Measurements from ENCODE around the gene TUBE1.

TUBE1 gene

DNA sequence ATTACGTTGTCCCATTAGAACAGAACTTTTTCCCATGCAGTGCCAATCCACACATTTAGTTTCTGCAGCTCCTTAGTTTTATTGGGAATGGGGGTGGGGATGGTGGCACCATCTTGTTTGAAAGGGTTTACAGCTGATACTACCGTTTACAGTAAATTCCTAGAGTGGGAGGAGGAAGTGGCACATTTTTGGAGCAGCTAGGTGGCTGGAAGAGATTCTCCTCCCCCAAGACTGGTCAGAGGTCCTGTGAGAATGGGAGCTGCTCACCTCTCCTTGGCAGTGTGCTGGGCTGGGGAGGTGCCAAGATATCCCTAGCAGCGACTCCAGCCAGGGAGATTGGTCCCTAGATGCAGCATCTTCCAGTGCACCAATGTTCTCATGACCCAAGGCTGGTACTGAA is 45.7 kb downstream of the TUBE1 start:
- H3K4me3 ChIP-seq (ENCODE audit: low read length) = no peak overlapping the region
- TF ChIP-seq, protein P1, sequence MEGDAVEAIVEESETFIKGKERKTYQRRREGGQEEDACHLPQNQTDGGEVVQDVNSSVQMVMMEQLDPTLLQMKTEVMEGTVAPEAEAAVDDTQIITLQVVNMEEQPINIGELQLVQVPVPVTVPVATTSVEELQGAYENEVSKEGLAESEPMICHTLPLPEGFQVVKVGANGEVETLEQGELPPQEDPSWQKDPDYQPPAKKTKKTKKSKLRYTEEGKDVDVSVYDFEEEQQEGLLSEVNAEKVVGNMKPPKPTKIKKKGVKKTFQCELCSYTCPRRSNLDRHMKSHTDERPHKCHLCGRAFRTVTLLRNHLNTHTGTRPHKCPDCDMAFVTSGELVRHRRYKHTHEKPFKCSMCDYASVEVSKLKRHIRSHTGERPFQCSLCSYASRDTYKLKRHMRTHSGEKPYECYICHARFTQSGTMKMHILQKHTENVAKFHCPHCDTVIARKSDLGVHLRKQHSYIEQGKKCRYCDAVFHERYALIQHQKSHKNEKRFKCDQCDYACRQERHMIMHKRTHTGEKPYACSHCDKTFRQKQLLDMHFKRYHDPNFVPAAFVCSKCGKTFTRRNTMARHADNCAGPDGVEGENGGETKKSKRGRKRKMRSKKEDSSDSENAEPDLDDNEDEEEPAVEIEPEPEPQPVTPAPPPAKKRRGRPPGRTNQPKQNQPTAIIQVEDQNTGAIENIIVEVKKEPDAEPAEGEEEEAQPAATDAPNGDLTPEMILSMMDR (IDR thresholded peaks at IDR 0.05; ENCODE audit: insufficient read depth, low read depth, low read length, missing control alignments) = no peak
- DNase-seq (ENCODE audit: low read depth) = no peak

DNA sequence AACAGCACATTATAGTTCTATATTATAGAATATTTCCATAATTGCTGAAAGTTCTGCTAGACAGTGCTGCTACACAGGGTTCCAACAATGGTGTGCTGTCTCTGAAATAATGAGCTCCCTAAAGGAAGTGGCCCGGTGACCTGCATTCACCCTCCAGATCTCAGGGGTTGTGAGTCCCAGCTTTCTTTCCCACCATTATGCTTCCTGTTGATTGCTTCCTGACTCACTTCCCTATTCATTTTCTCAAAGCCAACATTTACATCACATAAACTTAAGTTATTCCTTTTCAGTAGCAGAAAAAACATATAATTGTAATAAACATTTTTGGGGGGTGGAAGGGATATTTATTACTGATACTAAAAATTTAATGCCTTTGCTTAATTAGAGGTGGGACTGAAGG is 46.3 kb downstream of the TUBE1 start:
- TF ChIP-seq, protein P1 (IDR thresholded peaks at IDR 0.05; ENCODE audit: insufficient read depth, low read depth, low read length, missing control alignments) = no peak

DNA sequence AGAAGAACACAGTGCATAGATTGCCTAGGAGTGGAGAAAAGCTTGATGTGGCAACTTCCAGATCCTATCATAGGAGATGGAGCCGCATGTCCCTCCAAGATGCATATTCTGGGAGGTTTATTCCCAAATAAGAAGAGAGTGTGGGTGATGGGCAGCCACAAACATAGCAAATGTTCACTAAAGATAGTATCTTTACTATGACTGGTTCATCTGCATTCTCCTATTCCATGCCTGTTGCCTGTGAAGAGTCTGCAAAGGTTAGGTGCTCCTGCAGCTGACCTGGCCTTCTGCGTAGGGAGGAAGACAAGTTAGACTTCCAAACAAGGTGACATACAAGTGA is 47.9 kb downstream of the TUBE1 start:
- DNase-seq (ENCODE audit: low read depth) = no peak
- TF ChIP-seq, protein P1 (IDR thresholded peaks at IDR 0.05; ENCODE audit: insufficient read depth, low read depth, low read length, missing control alignments) = no peak

More for the DNA sequence above, 46.3 kb downstream of the TUBE1 start:
- DNase-seq (ENCODE audit: low read depth) = no peak
- H3K4me3 ChIP-seq (ENCODE audit: low read length) = no peak overlapping the region

DNA sequence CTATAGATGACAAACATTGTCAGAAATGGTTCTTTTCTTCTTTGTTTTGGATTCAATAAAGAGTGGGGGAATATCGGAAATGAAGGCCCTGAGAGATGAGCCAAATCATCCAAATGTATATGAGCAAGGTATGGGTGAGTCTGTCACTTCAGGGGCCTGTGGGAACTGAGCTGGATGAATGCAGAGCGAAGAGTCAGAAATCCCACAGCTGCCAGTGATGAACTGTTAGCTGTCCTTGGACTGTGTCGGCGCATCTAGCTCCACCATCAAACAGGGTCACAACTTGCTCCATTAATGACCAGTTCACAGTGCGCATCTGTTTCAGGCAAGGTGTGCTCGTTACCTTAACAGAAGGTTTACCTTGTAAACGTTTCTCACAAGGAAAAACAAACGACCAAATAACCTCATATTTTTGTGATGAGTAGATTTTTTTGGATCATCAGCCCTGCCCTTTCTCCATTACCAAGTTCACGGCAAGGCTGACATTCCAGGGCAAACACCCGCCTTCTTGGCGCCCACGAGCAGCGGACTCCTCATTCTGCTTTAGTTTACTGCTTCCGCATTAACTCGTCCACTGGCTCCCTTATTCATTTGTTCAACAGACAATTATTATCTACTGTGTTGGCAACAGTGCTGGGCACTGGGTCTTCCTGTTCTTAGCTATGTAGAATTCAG is 48.4 kb downstream of the TUBE1 start:
- DNase-seq (ENCODE audit: low read depth) = no peak
- TF ChIP-seq, protein P1 (IDR thresholded peaks at IDR 0.05; ENCODE audit: insufficient read depth, low read depth, low read length, missing control alignments) = no peak
- H3K4me3 ChIP-seq (ENCODE audit: low read length) = no peak overlapping the region

More for the DNA sequence above, 47.9 kb downstream of the TUBE1 start:
- no peak overlapping the region for H3K4me3 ChIP-seq (ENCODE audit: low read length)

DNA sequence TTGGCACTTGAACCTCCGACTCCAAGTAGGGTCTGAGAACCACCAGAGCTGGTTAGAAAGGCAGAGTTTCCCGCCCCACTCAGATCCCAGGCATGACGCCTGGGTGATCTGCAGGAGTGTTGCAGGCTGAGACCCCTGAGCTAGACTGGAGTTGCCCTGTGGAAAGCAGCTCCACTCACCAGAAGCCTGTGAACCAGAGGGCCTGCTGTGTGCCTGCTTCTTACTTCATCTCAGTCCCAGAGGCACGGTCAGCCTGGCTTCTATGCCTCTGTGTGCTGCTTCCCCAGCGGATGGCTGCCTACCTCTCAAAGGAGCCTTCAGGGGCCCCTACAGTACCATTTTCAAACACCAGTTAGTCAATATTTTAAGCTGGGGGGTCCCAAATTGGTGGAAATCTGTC is 49.0 kb downstream of the TUBE1 start:
- TF ChIP-seq, protein P1 (IDR thresholded peaks at IDR 0.05; ENCODE audit: insufficient read depth, low read depth, low read length, missing control alignments) = no peak
- DNase-seq (ENCODE audit: low read depth) = no peak
- no peak overlapping the region for H3K4me3 ChIP-seq (ENCODE audit: low read length)

DNA sequence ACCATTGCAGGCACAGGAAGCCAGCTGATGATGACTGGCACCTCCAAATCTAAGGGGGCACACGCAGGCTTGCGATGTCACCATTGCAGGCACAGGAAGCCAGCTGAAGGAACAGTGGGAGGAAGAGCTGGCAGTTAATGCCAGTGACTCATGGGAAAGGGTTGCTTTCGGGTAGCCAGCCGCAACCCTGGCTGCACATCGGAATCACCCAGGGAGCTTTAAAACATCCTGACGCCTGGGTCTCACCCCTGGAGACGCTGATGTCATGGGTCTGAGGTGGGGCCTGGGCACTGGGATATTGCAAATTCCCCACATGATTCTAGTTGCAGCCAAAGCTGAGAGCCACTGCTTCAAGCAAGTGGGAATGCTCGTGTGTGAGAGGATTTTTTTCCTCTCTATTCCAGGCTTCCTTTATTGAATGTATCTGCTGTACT is 49.5 kb downstream of the TUBE1 start:
- TF ChIP-seq, protein P1 (IDR thresholded peaks at IDR 0.05; ENCODE audit: insufficient read depth, low read depth, low read length, missing control alignments) = no peak
- H3K4me3 ChIP-seq (ENCODE audit: low read length) = no peak overlapping the region
- peak; percentile 74 for DNase-seq (ENCODE audit: low read depth)

DNA sequence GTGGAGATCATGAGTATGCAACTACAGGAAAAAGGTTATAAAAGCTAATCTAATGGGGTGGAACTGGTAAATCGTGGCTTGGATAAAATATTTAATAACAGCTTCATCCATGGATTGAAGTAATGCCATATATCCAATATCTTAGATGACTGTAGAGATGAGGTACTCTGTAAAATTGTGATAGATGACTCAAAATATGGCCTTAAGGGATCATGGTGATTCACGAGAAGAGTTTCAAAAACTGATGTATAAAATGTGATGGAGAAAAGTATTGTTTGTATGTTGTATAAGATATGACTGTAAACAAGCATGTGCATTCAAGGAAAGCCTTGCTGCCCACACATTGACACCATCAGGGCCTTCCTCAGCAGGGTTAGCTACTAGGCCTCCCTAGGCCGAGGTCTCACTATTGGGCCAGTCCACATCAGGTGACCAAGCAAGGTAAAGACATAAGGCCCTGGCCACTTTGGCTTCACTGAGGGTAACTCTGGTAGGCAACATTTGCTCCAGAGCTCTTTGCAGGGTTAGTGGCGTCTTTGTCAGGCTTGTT is 51.1 kb downstream of the TUBE1 start:
- no peak overlapping the region for H3K4me3 ChIP-seq (ENCODE audit: low read length)
- DNase-seq (ENCODE audit: low read depth) = peak; percentile 37
- TF ChIP-seq, protein P1 (IDR thresholded peaks at IDR 0.05; ENCODE audit: insufficient read depth, low read depth, low read length, missing control alignments) = no peak

All from epithelial cell of esophagus (primary cell).